IMR-90 (cell line): ENCODE data around the gene SDS.

Experiments used
- BHLHE40 ChIP-seq: fragments of 150-350 bp; IDR thresholded peaks from 2 replicates; pipeline ENCODE4 v1.6.1; 2016; ENCODE audit warnings: mild to moderate bottlenecking, low read depth, low read length
- CHD1 ChIP-seq: IDR thresholded peaks from 2 replicates; pipeline ENCODE4 v1.6.1; 2012; ENCODE audit warnings: low read depth, low read length, improper control_type of control experiment
- MXI1 ChIP-seq: IDR thresholded peaks from 2 replicates; pipeline ENCODE4 v1.6.1; 2012; ENCODE audit warnings: low read depth, mild to moderate bottlenecking, low read length, moderate library complexity, borderline replicate concordance
- POLR2A ChIP-seq: IDR thresholded peaks from 2 replicates; pipeline ENCODE4 v1.6.1; 2012; ENCODE audit warnings: mild to moderate bottlenecking, low read depth, low read length
- SMC3 ChIP-seq: fragments of 150-350 bp; IDR thresholded peaks from 2 replicates; pipeline ENCODE4 v1.6.1; 2016; ENCODE audit warnings: low read depth, mild to moderate bottlenecking, antibody characterized with exemption, low read length, moderate library complexity
- TF ChIP-seq, protein P1 (sequence below): conservative IDR thresholded peaks from 2 replicates; pipeline ENCODE4 v1.5.1; 2012; ENCODE audit warnings: mild to moderate bottlenecking, low read depth, low read length, improper control_type of control experiment
- TF ChIP-seq, protein P2 (sequence below): fragments of 150-350 bp; IDR thresholded peaks from 2 replicates; pipeline ENCODE4 v1.6.1; 2016; ENCODE audit warnings: low read depth, mild to moderate bottlenecking, low read length, moderate library complexity, borderline replicate concordance

DNA sequence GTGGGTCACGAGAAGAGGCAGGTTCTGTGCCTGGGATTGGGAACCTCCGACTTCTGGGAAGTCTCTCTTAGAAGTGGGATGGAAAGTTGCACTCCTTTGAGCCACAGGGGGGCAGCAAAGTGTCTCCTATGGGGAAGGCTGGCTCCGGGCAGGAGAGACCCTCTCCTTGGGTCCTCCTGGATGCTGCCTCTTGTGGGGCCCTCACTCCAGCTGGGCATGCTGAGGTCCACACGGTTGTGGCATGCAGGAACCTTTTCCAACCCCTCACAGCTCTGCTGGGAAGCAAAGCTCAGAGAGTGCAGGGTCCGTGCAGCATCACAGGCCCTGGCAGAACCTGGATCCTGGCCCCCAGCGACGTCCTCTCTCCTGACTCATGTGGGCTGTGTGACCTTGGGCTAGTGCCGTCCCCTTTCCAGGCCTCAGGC, 35.9 kb upstream of the SDS start:
- TF ChIP-seq, protein P1, sequence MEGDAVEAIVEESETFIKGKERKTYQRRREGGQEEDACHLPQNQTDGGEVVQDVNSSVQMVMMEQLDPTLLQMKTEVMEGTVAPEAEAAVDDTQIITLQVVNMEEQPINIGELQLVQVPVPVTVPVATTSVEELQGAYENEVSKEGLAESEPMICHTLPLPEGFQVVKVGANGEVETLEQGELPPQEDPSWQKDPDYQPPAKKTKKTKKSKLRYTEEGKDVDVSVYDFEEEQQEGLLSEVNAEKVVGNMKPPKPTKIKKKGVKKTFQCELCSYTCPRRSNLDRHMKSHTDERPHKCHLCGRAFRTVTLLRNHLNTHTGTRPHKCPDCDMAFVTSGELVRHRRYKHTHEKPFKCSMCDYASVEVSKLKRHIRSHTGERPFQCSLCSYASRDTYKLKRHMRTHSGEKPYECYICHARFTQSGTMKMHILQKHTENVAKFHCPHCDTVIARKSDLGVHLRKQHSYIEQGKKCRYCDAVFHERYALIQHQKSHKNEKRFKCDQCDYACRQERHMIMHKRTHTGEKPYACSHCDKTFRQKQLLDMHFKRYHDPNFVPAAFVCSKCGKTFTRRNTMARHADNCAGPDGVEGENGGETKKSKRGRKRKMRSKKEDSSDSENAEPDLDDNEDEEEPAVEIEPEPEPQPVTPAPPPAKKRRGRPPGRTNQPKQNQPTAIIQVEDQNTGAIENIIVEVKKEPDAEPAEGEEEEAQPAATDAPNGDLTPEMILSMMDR, result peak; percentile 56
- TF ChIP-seq POLR2A, result no peak
- peak; percentile 43 for TF ChIP-seq SMC3
- TF ChIP-seq, protein P2, sequence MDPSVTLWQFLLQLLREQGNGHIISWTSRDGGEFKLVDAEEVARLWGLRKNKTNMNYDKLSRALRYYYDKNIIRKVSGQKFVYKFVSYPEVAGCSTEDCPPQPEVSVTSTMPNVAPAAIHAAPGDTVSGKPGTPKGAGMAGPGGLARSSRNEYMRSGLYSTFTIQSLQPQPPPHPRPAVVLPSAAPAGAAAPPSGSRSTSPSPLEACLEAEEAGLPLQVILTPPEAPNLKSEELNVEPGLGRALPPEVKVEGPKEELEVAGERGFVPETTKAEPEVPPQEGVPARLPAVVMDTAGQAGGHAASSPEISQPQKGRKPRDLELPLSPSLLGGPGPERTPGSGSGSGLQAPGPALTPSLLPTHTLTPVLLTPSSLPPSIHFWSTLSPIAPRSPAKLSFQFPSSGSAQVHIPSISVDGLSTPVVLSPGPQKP, result no peak
- no peak for TF ChIP-seq BHLHE40
- TF ChIP-seq CHD1, result no peak
- TF ChIP-seq MXI1, result no peak
